Thyroid gland (tissue), 4 donors: ENCODE measurements around the gene DUSP12.

Experiments used
- POLR2A ChIP-seq, 2 donors: fragments of 450-650 bp; IDR thresholded peaks; one replicate each; pipeline ENCODE4 v1.6.1; 2017; ENCODE audit warnings: antibody characterized with exemption in 2 of 2, mild to moderate bottlenecking in 2 of 2, moderate library complexity in 1 of 2
- TF ChIP-seq, protein P1 (sequence below), 6 experiments: fragments of 200-600 bp in 3 of 6; fragments of 450-650 bp in 3 of 6; sonication (generic) in 3 of 6; IDR thresholded peaks; one replicate each; pipeline ENCODE4 v1.5.1; 2016 to 2019; ENCODE audit warnings: antibody characterized with exemption in 6 of 6, mild to moderate bottlenecking in 2 of 6, inconsistent platforms in 1 of 6, moderate library complexity in 1 of 6

DNA sequence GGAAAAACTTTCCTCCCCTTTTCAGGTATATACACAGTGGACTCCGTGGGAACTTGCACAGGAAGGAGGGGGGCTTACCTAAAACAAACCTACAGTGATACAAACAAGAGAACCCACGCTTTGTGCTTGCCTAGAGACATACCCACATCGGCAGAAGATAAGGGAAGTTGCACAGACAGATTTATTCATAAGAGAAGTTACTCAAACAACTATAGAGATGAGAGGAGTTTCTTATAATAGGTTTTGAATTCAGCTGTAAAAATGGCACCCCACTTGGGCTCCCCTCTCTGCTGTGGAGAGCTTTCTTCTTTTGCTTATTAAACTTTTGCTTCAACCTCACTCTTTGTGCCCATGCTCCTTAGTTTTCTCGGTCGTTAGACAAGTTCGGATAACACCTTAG, 1.8 kb upstream of the DUSP12 start:
- TF ChIP-seq, protein P1, sequence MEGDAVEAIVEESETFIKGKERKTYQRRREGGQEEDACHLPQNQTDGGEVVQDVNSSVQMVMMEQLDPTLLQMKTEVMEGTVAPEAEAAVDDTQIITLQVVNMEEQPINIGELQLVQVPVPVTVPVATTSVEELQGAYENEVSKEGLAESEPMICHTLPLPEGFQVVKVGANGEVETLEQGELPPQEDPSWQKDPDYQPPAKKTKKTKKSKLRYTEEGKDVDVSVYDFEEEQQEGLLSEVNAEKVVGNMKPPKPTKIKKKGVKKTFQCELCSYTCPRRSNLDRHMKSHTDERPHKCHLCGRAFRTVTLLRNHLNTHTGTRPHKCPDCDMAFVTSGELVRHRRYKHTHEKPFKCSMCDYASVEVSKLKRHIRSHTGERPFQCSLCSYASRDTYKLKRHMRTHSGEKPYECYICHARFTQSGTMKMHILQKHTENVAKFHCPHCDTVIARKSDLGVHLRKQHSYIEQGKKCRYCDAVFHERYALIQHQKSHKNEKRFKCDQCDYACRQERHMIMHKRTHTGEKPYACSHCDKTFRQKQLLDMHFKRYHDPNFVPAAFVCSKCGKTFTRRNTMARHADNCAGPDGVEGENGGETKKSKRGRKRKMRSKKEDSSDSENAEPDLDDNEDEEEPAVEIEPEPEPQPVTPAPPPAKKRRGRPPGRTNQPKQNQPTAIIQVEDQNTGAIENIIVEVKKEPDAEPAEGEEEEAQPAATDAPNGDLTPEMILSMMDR (IDR thresholded peaks at IDR 0.05) = no peak
- TF ChIP-seq POLR2A (IDR thresholded peaks at IDR 0.05) = no peak
